Glutamatergic neuron (in vitro differentiated cells): ENCODE data around the gene NAT14. TPM values are rescaled to one million over a fixed set of nuclear protein-coding genes. Genes with fewer than 3 reads are reported as not detected.

Source experiments
- DNase-seq: peaks from one replicate; pipeline ENCODE4 v3.0.0; 2022
- H3K27ac Mint-ChIP-seq: one replicate; pipeline ENCODE4 v1.8.0; 2020; ENCODE audit warnings: mild to moderate bottlenecking, mixed read lengths, inconsistent platforms; ENCODE audit not compliant: unreplicated experiment
- H3K27me3 Mint-ChIP-seq: one replicate; pipeline ENCODE4 v1.8.0; 2020; ENCODE audit warnings: mild to moderate bottlenecking, moderate library complexity, mixed read lengths, inconsistent platforms; ENCODE audit not compliant: unreplicated experiment
- H3K36me3 Mint-ChIP-seq: one replicate; pipeline ENCODE4 v1.8.0; 2020; ENCODE audit warnings: mild to moderate bottlenecking, mixed read lengths, inconsistent platforms; ENCODE audit not compliant: unreplicated experiment
- H3K4me1 Mint-ChIP-seq: one replicate; pipeline ENCODE4 v1.8.0; 2020; ENCODE audit warnings: mild to moderate bottlenecking, low read depth, mixed read lengths, inconsistent platforms; ENCODE audit not compliant: unreplicated experiment
- H3K4me3 Mint-ChIP-seq: one replicate; pipeline ENCODE4 v1.8.0; 2020; ENCODE audit warnings: mild to moderate bottlenecking, mixed read lengths, inconsistent platforms; ENCODE audit not compliant: unreplicated experiment
- H3K9me3 Mint-ChIP-seq: one replicate; pipeline ENCODE4 v1.8.0; 2020; ENCODE audit warnings: mild to moderate bottlenecking, moderate library complexity, mixed read lengths, inconsistent platforms; ENCODE audit not compliant: unreplicated experiment
- total RNA-seq: library from RNA; stranded (reverse); fragmentation: NEBNext Ultra II Directional; extraction: Animal tissue kit (Norgen Biotek cat#: 25700); gene quantifications from one replicate; pipeline ENCODE4 v1.2.1, GENCODE V29; 2021; ENCODE audit not compliant: unreplicated experiment
- TF ChIP-seq, protein P1 (sequence below): fragments of 200-600 bp; sonication (generic); IDR thresholded peaks from one replicate; pipeline ENCODE4 v1.5.0; 2021; ENCODE audit not compliant: partially characterized antibody, unreplicated experiment

NAT14 gene
- total RNA-seq, 1 donor from 2014 or later: 125 TPM

DNA sequence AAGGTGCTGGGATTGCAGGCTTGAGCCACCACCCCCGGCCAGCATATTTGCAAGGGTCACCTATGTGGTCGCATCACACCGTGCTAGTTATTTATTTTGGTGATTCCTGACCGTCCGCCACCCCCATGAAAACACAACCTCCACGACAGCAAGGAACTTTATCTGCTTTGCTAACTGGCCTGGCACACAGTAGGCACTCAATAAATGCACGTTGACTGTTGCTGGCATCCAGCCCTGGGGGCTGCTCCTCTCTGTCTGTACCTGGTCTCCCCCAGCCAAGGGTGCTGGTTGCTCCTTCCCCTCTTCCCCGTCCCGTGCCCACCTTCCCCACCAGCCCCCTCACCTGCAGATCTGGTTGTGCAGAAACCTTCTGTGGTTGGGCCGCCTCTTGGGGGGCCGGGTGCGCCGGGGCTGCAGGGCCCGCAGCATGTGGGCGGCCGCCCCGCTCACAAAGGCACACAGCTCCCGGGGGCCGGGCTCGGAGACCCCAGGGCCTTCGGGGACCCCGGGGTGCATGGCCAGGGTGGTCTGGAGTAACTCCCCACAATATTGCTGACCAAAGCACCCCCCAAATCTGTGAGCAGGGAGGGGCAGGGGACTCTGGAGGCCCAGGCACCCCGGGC lies 20.8 kb upstream of the NAT14 start:
- Mint-ChIP-seq H3K27me3 (peaks cover 11% of the 10 kb centered on the region), H3K9me3 (peaks cover 3% of the 10 kb centered on the region), H3K4me3 (no peak overlapping the region), H3K4me1 (peaks cover 9% of the 10 kb centered on the region), H3K27ac (no peak overlapping the region), H3K36me3 (no peaks in the 10 kb centered on the region)
- TF ChIP-seq, protein P1, sequence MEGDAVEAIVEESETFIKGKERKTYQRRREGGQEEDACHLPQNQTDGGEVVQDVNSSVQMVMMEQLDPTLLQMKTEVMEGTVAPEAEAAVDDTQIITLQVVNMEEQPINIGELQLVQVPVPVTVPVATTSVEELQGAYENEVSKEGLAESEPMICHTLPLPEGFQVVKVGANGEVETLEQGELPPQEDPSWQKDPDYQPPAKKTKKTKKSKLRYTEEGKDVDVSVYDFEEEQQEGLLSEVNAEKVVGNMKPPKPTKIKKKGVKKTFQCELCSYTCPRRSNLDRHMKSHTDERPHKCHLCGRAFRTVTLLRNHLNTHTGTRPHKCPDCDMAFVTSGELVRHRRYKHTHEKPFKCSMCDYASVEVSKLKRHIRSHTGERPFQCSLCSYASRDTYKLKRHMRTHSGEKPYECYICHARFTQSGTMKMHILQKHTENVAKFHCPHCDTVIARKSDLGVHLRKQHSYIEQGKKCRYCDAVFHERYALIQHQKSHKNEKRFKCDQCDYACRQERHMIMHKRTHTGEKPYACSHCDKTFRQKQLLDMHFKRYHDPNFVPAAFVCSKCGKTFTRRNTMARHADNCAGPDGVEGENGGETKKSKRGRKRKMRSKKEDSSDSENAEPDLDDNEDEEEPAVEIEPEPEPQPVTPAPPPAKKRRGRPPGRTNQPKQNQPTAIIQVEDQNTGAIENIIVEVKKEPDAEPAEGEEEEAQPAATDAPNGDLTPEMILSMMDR: no peak
- no peak for DNase-seq

DNA sequence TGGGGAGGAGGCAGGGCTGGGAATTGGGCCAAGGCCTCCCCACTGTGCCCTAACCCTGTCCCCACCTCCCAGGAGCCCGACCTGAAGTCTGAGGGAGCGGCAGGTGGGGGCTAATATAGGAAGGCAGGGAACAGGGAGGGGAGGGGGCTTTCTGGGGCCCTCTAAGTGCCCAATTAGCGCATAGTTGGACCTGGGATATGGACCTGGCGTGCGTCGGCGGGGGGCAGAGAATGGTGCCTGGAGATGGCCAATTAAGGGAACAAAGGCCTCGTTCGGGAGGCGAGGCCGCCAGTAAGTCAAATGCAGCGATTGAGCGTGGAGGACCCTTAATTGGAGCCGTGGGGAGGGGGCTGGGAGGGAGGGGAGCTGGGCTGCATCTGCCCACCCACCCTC lies 20.3 kb upstream of the NAT14 start, which contains the start of gene C19orf85:
Gene C19orf85 (minus strand): TSS at position 90 of the 393 bp plus-strand sequence. CDS start 197 bp downstream, outside the sequence.
- Mint-ChIP-seq H3K4me1 (peaks cover 9% of the 10 kb centered on the region), H3K36me3 (no peaks in the 10 kb centered on the region), H3K27me3 (peaks cover 11% of the 10 kb centered on the region), H3K4me3 (no peak within 1 kb of the TSS), H3K27ac (no peak within 1 kb of the TSS), H3K9me3 (peaks cover 3% of the 10 kb centered on the region)
- DNase-seq: no peak
- TF ChIP-seq, protein P1: no peak

DNA sequence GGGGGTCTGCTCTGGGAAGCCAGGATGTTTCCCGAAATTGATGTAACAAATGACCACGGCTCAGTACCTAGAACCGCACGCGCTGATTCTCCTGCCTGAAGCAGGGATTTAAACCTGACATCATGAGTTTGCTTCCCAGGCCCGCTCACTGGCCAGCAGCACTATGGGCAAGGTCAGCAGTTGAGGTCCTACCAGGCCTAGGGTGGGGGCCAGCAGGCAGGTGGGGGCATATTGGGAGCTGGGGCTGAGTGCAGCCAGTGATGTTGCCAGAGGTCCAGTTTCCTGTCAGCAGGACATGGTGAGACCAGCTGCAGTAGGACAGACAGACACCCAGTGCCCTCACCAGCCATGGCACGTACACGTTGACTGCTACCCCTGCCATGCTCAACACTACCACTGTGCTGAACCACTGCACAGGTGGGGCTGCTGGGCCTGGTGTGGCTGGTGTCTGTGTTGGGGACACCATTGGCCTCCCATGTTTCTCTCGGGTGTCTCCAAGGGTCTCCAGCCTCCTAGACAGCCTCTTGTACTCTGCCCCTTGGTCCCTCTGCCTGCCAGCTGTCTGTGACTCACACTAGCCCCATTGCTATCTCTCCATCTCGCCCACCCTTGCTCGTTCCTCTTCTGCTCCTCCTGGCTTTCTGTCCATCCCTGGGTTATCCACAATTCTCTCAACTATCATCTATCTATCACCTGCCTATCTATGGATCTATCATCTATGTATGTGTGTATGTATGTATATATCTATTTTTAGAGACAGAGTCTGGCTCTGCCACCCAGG lies 19.3 kb upstream of the NAT14 start:
- Mint-ChIP-seq H3K9me3 (peaks cover 3% of the 10 kb centered on the region), H3K27me3 (peaks cover 11% of the 10 kb centered on the region), H3K36me3 (no peaks in the 10 kb centered on the region), H3K27ac (no peak overlapping the region), H3K4me3 (no peak overlapping the region), H3K4me1 (peaks cover 2% of the 10 kb centered on the region)
- no peak for DNase-seq
- TF ChIP-seq, protein P1: no peak

DNA sequence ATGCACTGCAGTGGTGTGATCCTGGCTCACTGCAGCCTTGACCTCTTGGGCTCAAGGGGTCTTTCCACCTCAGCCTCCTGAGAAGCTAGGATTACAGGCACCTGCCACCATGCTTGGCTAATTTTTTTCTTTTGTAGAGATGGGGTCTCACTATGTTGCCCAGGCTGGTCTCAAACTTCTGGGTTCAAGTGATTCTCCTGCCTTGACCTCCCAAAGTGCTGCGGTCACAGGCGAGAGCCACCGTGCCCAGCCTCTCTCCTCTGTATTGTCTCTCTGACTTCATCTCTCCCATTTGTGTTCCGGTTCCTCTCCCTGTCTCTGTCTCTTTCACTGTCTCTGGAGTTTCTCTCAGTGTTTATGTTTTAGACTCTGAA lies 18.8 kb upstream of the NAT14 start:
- no peak for DNase-seq
- Mint-ChIP-seq H3K4me1 (no peaks in the 10 kb centered on the region), H3K36me3 (no peaks in the 10 kb centered on the region), H3K4me3 (no peak overlapping the region), H3K27me3 (peaks cover 9% of the 10 kb centered on the region), H3K27ac (no peak overlapping the region), H3K9me3 (peaks cover 3% of the 10 kb centered on the region)
- TF ChIP-seq, protein P1: no peak
